Smooth muscle cell (in vitro differentiated cells): ENCODE measurements around the gene TWSG1. TPM values are rescaled to one million over a fixed set of nuclear protein-coding genes. Genes with fewer than 3 reads are reported as not detected.
A peak's percentile ranks its signal among the peaks of the same experiment; 100 is the strongest.

ENCODE experiments used
- DNase-seq: peaks from one replicate; lab custom pipeline; 2025; ENCODE audit not compliant: unreplicated experiment; lab: John Stamatoyannopoulos, UW
- H2AFZ ChIP-seq: fragments of 200-600 bp; sonication (generic); 2 replicates; pipeline ENCODE4 v1.6.0; 2016; ENCODE audit warnings: antibody characterized with exemption, low read depth, mild to moderate bottlenecking
- H3F3A ChIP-seq: fragments of 200-600 bp; sonication (generic); 2 replicates; pipeline ENCODE4 v1.6.0; 2017; ENCODE audit warnings: antibody characterized with exemption, low read depth
- H3K27ac ChIP-seq: fragments of 200-600 bp; sonication (generic); 2 replicates; pipeline ENCODE4 v1.5.1; 2016; ENCODE audit warnings: low read depth, mild to moderate bottlenecking
- H3K27me3 ChIP-seq: fragments of 200-600 bp; sonication (generic); 2 replicates; pipeline ENCODE4 v1.6.1; 2016; ENCODE audit warnings: low read depth, mild to moderate bottlenecking
- H3K36me3 ChIP-seq: fragments of 200-600 bp; sonication (generic); 2 replicates; pipeline ENCODE4 v1.5.1; 2016; ENCODE audit warnings: low read depth
- H3K4me1 ChIP-seq: fragments of 200-600 bp; sonication (generic); 2 replicates; pipeline ENCODE4 v1.5.1; 2016; ENCODE audit warnings: low read depth
- H3K4me2 ChIP-seq: fragments of 200-600 bp; sonication (generic); 2 replicates; pipeline ENCODE4 v1.6.0; 2016; ENCODE audit warnings: mild to moderate bottlenecking
- H3K4me3 ChIP-seq: fragments of 200-600 bp; sonication (generic); 2 replicates; pipeline ENCODE4 v1.5.1; 2016; ENCODE audit warnings: mild to moderate bottlenecking
- H3K79me2 ChIP-seq: fragments of 200-600 bp; sonication (generic); 2 replicates; pipeline ENCODE4 v1.6.0; 2016; ENCODE audit warnings: low read depth, mild to moderate bottlenecking
- H3K9ac ChIP-seq: fragments of 200-600 bp; sonication (generic); 2 replicates; pipeline ENCODE4 v1.6.0; 2016; ENCODE audit warnings: low read depth
- H3K9me3 ChIP-seq: fragments of 200-600 bp; sonication (generic); replicated peaks from 2 replicates; pipeline ENCODE4 v1.5.1; 2016; ENCODE audit warnings: low read depth
- H4K20me1 ChIP-seq: fragments of 200-600 bp; sonication (generic); 2 replicates; pipeline ENCODE4 v1.6.0; 2016; ENCODE audit warnings: low read depth
- CTCF ChIP-seq: fragments of 200-600 bp; sonication (generic); IDR thresholded peaks from 2 replicates; pipeline ENCODE4 v1.5.1; 2017; ENCODE audit warnings: borderline replicate concordance, mild to moderate bottlenecking, antibody characterized with exemption; ENCODE audit not compliant: insufficient read depth, poor library complexity, severe bottlenecking
- WGBS: methylation state at CpG from one replicate; pipeline ENCODE4 v1.1.7; 2016; ENCODE audit warnings: low lambda C conversion rate; 5-methylcytosine and 5-hydroxymethylcytosine counted together
- polyA plus RNA-seq: library from polyadenylated mRNA; unstranded; fragments of >200 nt; fragmentation: Nextera tagmentation; extraction: Ambion mirVana; gene quantifications from 2 replicates; pipeline ENCODE4 v1.2.1, GENCODE V29; 2016
- total RNA-seq: library from RNA; depleted of rRNA; stranded (reverse); fragments of >200 nt; gene quantifications from 2 replicates; pipeline ENCODE4 v1.2.3, GENCODE V29; 2014

The TWSG1 gene
- total and polyA plus RNA-seq, 2 experiments from 2014 or later, result 71.4 to 104 TPM

GRCh38 chr18:9297007-9297393, 37.6 kb upstream of the TWSG1 start:
- Histone ChIP-seq H3K36me3 (no peaks in the 10 kb centered on the region), H3K9me3 (no peaks in the 10 kb centered on the region), H3F3A (no peaks in the 10 kb centered on the region), H2AFZ (no peak overlapping the region), H4K20me1 (no peaks in the 10 kb centered on the region), H3K4me3 (no peak overlapping the region), H3K4me2 (no peak overlapping the region), H3K9ac (no peak overlapping the region), H3K27me3 (no peaks in the 10 kb centered on the region), H3K4me1 (no peaks in the 10 kb centered on the region), H3K79me2 (no peaks in the 10 kb centered on the region), H3K27ac (no peak overlapping the region)
- DNase-seq, result no peak
- no peak for TF ChIP-seq CTCF
- 97% methylated on average over 24 of the region's 24 CpGs for WGBS

GRCh38 chr18:9304388-9305070, 30.0 kb upstream of the TWSG1 start:
- no peak for DNase-seq
- no peak for TF ChIP-seq CTCF
- Histone ChIP-seq H2AFZ (no peak overlapping the region), H3K79me2 (no peaks in the 10 kb centered on the region), H3K36me3 (no peaks in the 10 kb centered on the region), H3F3A (no peaks in the 10 kb centered on the region), H3K27ac (no peak overlapping the region), H3K4me3 (no peak overlapping the region), H3K4me2 (no peak overlapping the region), H3K9me3 (no peaks in the 10 kb centered on the region), H3K9ac (no peak overlapping the region), H3K4me1 (no peaks in the 10 kb centered on the region), H3K27me3 (no peaks in the 10 kb centered on the region), H4K20me1 (no peaks in the 10 kb centered on the region)
- 94% methylated on average over 6 of the region's 6 CpGs for WGBS

- H3F3A ChIP-seq, result no peaks in the 10 kb centered on the region
- H3K4me1 ChIP-seq, result no peaks in the 10 kb centered on the region
- no peak overlapping the region for H3K4me2 ChIP-seq
- H3K9me3 ChIP-seq, result no peaks in the 10 kb centered on the region
- no peak overlapping the region for H3K27ac ChIP-seq
- no peak overlapping the region for H2AFZ ChIP-seq
- no peak overlapping the region for H3K9ac ChIP-seq
- WGBS, result 26% methylated on average over 1 of the region's 1 CpG
- DNase-seq, result no peak
- no peaks in the 10 kb centered on the region for H3K27me3 ChIP-seq
- no peaks in the 10 kb centered on the region for H4K20me1 ChIP-seq
- no peak overlapping the region for H3K4me3 ChIP-seq
- no peak for TF ChIP-seq CTCF
- no peaks in the 10 kb centered on the region for H3K36me3 ChIP-seq
- no peaks in the 10 kb centered on the region for H3K79me2 ChIP-seq
Measured at GRCh38 chr18:9319333-9319732, 15.2 kb upstream of the TWSG1 start.

GRCh38 chr18:9321017-9321452, 13.5 kb upstream of the TWSG1 start:
- no peak overlapping the region for H3K4me3 ChIP-seq
- no peak overlapping the region for H2AFZ ChIP-seq
- DNase-seq, result no peak
- 6% methylated on average over 4 of the region's 4 CpGs for WGBS
- TF ChIP-seq CTCF, result no peak
- no peaks in the 10 kb centered on the region for H4K20me1 ChIP-seq
- no peaks in the 10 kb centered on the region for H3K27me3 ChIP-seq
- no peaks in the 10 kb centered on the region for H3K36me3 ChIP-seq
- peak overlapping the region; percentile 64 for H3K27ac ChIP-seq
- H3K9ac ChIP-seq, result no peak overlapping the region
- H3K4me1 ChIP-seq, result no peaks in the 10 kb centered on the region
- peak overlapping the region; percentile 0 for H3K4me2 ChIP-seq
- no peaks in the 10 kb centered on the region for H3F3A ChIP-seq
- no peaks in the 10 kb centered on the region for H3K9me3 ChIP-seq
- H3K79me2 ChIP-seq, result no peaks in the 10 kb centered on the region
